ENCODE data around the gene SLC8A1.

GRCh38 chr2:40257340-40258134 is 194.4 kb downstream of the SLC8A1 start:
- no peak for TF ChIP-seq POLR2A (IDR thresholded peaks at IDR 0.05; ENCODE audit: low read length)
- TF ChIP-seq GATA1 (IDR thresholded peaks at IDR 0.05; ENCODE audit: low read depth, low read length): no peak

Data from erythroblast (primary cell).